DMS153 (cell line): ENCODE measurements around the gene FBXL5.

Source experiments
- DNase-seq: peaks from one replicate; lab custom pipeline; 2025; lab: John Stamatoyannopoulos, UW

Gene FBXL5

DNA sequence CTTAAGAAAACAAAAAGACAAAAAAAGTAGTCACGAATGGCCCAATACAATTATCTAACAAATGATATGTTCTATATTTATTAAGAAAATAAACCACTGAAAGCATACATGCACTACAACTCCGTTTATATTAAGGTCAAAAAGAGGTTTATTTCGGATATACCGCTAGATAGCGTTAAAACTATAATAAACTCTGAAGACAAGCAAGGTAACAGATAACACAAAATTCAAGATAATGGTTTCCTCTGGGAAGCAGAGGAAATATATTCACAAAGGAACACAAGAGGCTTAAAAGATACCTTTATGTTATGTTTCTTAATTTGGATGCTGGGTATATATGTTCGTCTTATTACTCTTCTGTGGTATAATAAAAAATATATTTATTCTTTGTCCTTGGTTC, 21.7 kb upstream of the FBXL5 start:
- no peak for DNase-seq

DNA sequence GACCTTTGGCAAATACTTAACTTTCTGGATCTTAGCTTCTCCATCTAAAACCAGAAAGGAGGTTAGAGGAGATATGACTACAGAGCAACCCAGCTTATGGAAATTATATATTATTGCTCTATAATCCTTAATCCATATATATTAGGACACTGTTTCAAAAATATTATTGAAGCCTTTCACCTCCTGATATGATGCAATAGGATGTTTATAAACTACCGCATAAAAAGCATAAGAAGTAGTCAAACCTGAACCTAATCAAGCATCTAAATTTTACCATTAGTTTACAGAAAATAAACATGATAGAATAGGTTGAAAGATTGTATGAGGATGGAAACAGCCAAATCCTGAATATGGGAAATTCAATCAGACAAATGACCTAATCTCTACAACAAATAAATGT, 20.9 kb upstream of the FBXL5 start:
- DNase-seq: no peak

DNA sequence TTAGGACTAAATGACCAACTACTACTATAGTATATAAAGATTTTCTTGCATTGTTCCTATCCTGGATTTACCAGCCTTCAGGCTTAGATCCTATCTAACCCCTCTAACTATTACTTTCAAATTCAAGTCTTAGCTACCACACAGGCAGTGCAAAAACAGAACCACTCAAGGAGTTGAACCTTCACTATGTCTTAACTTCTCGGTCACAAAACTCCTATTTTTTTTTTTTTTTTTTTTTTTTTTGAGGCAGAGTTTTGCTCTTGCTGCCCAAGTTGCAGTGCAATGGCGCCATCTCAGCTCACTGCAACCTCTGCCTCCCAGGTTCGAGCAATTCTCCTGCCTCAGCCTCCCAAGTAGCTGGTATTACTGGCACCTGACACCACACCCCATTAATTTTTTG, 20.2 kb upstream of the FBXL5 start:
- DNase-seq: no peak

DNA sequence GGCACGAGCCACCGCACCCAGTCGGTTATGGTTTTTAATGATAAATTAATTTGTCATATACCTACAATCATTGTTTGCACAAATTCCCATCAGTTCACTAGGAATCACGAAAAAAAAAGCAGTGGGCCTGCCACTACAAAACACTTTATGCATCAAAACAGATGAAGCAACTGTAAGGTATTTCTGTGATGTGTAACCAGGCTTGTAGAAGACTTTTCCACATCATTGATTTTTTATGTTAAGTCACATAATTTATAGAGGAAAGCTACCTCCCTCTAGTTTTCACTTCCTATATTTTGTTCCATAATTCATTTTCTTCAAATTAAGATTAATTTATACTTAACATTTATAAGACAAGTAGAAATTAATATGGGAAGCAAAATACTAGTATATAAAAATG, 19.8 kb upstream of the FBXL5 start:
- DNase-seq: no peak

DNA sequence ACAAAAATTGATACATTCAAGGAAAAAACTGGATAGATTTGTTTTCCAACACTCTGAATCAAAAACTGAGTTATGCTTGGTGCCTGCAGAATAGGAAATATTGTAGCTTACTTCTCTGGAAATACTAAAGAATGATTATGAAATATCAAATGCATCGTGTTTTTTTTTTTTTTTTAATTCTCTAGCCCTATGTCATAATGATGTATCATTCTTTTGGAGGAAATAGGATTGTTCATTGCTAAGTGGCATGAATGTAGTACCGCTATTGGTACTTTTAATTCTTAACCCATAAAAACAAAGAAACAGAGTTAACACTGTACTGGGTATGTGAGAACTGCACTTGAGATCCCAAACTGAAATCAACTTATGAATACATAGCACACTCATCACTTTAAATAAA, 18.9 kb upstream of the FBXL5 start:
- no peak for DNase-seq

DNA sequence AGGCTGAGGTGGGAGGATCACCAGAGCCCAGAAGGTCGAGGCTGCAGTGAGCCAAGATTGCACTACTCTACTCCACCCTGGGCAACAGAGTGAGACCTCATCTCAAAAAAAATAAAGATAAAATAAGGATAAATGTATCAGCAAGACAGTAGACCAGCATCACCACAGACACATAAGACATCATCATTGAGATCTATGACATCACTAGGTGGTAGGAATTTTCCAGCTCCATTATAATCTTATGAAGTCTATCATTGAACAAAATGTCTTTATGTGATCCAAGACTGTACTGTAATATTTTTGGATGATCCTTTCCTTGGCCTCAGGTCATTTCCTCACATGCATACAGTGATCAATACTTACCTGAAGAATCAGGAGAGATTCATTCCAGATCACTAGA, 18.2 kb upstream of the FBXL5 start:
- DNase-seq: no peak

DNA sequence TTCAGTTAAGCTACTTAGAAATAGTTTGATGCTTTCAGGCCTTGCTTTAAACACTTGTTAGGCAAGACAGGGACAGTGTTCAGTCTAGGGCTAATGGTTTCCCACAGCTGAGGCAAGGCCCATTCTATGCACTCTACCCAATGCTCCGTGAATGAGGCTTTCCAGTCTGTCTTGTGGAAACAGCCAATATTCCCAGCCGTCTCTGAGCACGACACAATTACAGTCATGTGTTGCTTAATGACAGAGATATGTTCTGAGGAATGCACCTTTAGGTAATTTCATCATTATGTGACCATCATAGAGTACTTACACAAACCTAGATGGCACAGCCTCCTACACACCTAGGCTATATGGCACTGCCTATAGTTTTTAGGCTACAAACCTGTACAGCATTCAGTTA, 16.9 kb upstream of the FBXL5 start:
- DNase-seq: no peak

DNA sequence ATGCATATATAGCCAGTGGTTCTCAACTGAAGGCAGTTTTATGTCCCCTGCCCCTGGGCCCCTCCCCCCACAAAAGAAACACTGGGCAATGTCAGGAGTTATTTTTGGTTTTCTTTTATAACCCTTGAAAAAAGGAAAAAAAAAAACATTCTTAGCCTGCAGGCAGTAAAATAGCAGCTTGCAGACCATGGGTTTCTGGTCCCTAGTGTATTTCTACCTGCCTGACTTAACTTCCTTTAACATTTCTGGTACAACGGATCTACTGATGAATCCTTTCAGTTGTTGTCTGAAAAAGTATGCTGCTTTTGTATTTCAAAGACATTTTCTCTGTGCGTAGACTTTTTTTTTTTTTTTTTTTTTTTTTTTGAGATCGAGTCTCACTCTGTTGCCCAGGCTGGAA, 15.4 kb upstream of the FBXL5 start:
- no peak for DNase-seq

DNA sequence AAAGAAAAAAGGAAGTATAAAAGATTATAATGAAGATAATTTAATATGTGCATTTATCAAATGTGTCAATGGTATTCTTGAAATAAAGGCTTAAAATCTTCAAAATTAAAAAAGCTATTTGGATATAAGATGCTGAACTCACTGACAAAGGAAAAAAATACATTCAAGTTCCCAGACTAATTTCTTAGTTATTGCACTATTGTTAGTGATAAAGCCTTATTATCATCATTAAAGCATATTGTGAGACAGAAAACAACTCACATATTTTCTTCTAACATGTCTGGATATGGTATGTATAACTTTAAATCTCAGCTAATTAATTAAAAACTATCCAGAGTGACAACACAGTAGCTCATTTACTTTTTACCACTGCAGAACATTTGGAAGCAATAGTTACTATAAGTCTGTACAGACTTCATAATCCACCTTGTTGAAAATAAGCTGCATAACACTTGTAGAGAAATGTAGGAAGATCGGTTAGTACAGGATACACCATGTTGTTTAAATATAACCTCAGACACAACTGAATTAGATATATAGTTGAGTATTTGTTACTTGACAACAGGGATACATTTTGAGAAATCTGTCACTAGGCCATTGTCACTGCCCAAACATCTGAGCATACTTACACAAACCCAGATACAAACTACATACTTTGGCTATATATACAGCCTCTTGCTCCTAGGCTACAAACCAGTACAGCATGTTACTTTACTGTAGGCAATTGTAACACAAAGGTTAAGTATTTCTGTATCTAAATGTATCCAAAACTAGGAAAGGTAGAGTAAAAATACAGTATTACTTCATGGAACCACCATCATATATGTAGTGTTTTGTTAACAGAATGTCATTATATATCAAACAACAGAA, 13.6 kb upstream of the FBXL5 start:
- DNase-seq: no peak

DNA sequence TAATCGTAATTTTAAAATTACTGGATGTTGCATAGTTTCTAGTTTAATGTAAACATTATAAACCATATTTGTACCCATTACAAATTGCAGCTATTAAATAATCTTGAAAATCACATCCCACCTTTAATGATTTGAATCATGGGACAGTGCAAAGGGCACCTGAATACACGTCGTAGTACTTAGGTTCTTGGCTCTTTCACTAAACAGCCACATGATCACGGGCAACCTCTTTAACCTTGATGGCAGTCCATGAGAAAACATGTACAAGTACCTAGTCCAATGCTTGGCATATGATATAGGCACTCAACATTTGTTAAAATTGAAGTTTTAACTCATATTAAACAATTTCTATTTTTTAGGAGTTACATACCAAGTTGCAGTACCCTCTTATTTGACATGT, 11.8 kb upstream of the FBXL5 start:
- DNase-seq: no peak

DNA sequence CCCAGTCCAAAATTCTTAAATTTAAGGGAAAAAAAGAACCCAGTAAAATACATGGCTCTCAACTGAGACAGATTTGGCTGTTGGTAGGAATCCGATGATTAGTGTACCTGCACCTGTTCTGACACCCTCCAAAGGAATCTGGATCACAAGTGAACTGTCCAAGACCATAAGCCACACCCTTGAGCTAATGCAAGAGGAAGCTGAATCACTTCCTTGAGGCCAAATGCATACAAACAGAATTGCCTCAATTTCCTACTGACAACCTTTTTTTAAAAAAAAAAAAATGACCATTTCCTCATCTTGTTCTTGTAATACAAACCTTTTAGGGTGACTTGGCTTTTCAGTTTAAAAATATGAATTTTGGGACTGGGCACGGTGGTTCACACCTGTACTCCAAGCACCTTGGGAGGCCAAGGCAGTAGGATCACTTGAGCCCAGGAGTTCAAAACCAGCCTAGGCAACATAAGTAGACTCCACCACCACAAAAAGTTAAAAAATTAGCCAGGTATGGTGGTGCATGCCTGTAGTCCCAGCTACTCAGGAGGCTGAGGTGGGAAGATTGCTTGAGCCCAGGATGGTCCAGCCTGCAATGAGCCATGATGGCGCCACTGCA, 10.7 kb upstream of the FBXL5 start:
- DNase-seq: no peak

DNA sequence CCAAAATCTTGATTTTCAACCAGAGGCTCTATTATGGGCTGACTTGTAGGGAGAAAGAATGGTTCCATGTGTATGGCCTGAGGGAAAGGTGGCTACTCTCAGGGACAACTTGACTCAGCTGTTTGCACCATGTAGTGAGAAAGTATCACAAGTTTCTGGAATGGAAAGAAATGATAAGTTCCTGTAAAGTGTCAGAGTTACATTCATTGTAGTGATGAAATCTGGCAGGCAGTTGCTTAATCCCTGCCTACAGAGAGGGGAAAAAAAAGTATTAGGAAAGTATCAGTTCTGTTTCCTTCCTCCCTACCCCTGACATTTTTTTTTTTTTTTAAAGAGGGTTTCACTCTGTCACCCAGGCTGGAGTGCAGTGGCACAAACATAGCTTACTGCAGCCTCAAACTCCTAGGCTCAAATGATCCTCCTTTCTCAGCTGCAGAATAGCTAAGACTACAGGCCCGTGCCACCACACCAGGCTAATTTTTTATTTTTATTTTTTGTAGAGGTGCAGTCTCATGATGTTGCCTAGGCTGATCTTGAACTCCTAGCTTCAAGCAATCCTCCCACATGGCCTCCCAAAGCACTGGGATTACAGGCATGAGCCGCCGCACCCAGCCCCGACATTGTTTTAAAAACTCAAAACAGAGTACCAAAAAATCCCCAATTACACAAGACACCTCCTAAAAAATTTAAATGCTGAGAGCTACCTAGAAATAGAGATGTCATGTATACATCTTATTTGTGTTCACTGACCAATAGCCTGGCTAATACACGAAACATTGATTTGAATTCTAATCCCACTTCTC, 4.8 kb upstream of the FBXL5 start:
- DNase-seq: no peak

DNA sequence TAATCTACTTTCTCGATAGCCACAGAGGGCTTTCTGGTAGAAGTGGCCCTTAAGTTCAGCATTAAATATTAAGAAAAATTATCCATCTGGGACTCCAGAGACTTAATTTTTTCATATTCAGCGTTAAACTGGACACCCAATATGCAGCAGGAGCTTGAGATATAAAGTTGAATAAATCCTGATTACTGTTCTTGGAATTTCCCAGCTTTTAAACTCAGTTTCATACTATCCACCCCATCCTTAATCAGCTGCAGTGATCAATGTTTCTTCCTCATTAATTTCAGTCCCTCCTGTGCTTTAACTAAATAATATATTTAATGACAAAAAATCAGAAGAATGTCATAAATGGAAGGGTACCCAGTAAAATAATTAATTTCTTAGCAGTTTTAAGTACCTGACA, 3.6 kb upstream of the FBXL5 start:
- DNase-seq: no peak

DNA sequence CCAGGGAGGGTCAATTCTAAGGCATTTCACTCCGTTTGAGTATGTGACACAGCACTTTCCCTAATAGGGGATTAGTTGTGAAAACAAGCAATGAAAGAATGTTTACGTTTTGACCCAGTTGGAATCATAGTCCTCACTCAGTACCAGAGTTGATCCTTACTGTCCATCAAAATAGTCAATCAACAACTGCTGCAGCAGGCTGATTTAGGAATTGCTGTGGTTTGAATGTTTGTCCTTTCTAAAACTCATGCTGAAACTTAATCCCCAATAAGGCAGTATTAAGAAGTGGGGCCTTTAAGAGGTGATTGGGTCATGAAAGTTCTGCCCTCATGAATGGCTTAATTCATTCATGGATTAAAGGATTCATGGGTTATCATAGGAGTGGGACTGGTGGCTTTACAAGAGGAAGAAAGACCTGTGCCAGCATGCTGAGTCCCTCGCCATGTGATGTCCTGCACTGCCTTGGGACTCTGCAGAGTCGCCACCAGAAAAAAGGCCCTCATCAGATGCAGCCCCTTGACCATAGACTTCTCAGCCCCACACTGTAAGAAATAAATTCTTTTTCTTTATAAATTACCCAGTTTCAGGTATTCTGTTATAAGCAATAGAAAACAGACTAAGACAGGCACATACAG, 3.1 kb upstream of the FBXL5 start:
- no peak for DNase-seq

DNA sequence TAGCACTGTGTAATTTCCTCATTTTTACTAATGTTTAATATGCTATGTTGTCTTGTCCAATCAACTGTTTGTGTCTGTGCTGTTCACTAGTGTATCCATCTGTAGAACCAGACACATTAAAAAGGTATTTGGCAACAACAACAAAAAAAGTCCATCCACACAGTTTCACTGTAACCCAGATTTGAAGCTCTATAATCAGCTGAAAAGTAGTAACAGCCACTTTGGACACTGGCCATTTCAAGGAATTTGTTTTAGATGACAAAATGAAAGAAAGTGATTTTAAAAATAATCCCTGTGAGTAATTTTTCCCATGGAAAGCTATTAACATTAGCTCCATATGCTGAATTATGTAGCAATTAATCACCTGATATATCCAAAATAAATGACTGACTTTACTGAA, 2.2 kb upstream of the FBXL5 start:
- DNase-seq: no peak

DNA sequence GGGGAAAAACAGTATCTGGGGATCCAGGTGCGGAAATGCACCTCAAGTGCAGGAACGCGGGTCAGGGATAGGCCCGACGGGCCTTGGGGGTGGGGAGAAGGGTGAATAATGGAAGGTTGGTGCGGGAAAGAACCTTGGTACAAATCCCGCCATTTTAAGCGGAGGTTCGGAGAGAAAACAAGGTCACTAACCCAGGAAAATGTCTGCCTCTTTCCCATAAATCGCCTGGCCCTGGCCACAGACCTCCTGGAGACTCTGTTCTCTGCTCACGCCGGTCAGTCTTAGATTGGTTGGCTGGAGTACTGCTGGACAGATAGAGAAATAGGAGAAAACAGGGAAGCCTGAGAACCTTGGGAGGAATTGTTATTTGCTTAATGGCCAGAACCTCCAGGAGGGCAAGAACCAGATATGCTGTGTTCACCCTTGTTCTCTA, 897 bp upstream of the FBXL5 start:
- DNase-seq: peak; percentile 37

DNA sequence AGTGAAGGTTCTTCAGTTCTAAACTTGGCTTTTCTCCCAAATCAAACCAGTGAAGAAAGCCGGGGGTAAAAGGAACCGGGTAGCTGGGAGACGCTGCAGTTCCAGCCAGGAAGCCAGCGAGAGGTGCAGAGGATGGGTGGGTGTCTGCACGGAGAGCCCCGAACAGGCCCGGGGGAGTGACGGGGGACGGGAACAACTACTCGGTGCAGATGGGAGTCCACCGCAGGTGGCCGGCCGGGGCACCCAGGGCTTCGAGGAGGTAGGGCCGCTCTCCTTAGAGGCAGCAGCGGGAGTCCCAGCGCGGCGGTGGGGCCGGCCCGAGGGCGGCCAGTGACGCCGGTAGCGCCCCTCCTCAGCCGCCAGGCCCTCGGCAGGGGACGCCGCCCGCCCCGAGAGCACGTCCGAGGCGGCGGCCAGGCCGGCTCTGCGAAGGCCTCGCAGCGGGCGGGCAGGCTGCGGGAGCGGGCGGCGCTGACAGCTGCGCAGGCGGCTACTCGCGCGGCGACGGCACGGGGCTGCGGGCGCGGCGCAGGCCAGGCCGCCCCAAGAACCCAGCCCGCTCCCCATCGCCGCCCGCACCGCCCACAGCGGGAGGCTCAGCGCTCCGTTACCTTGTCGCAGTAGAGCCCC, 449 bp downstream of the FBXL5 start:
- DNase-seq: no peak

DNA sequence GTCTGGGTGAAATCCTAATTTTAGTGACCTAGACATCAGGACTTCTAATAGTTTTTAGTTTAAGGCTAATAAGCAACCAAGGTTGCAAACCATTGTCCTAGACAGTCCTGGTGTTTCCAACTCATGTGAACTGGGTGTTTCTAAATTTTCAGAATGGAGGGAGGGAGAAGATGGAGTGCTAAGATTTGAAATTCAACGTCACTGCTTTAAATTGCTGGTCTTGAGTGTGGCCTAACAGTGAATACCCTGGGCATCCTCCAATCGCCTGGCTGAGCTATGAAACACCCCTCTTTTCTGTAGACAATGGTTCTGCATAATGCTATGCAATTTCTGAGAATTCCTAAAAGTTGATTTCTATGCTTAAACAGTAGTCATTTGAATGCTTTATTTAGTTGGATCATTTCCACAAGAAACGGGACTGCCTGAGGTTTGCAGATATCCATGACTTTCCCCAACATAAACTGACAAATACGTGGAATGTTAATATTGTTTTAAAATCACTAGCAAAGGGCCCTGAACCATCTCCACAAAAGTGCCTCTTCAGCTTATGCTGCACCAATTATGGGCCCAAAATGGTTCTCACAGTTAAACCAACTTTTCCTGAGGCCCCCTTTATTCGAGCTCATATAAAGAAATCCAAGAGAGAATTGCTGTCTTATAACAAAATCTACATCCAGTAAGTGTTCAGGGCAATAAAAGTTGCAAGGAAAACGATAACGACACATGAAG, 1.1 kb downstream of the FBXL5 start:
- DNase-seq: no peak

DNA sequence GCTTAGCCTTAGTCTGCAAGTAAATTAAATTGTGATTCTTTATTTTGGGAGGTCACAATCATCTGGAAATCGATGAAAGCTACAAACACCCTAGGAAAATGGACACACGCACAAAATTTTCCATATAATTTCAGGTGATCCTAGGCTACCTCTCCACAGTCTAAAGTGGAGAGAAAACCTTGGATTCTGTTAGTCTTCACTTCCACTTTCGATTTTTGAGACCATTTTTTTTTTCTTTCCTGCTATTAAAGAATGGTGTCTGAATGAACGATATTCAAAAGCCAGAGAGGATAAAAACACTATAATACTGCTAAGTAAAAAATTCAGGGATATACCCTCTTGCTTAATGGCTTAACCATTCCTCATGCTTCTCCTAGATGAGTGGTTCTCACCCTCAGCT, 1.7 kb downstream of the FBXL5 start:
- no peak for DNase-seq

DNA sequence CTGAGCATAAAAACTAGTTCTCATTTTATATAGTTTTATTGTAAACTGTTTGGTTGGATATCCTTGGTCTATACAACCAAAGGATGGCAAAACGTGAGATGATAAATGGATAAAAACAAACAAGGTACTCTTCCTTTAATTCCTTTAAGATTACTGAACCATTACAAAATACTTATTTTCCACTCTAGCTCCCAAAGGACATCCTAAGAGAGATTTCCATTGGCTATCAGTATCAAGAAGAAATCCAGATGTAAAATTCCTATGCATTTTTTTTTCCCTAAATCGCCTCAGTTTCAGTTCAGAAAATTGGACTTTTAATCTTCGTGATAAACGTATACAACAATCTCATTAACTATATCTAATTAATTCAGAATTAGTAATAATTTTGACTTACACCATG, 2.3 kb downstream of the FBXL5 start:
- DNase-seq: no peak

DNA sequence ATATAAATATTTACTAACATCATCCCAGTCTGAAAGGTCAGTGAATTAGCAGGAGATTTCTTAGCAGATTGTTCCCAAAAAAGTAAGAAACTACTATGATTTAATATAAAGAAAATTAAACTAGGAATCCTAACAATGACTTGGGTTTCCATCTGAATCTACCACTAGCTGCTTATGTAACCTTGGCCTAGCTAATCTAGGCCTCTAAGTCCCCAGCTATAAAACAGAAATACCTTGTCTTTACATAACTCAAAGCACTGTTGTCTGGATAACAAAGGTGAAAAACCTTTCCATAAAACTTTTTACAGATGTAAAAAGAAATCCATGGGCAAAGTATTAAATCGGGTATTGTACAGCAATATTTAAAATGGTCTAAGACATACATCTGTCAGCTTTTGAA, 3.0 kb downstream of the FBXL5 start:
- no peak for DNase-seq
